Loucy (cell line): ENCODE results near the gene ZNF783.

ENCODE experiments used
- H2AFZ ChIP-seq: fragments of 200-600 bp; sonication (generic); 2 replicates; pipeline ENCODE4 v1.6.0; 2016; ENCODE audit warnings: antibody characterized with exemption, mild to moderate bottlenecking, low read length, moderate library complexity
- H3F3A ChIP-seq: fragments of 200-600 bp; 2 replicates; pipeline ENCODE4 v1.6.0; 2016; ENCODE audit warnings: antibody characterized with exemption, low read depth, mild to moderate bottlenecking
- H3K27me3 ChIP-seq: fragments of 200-600 bp; sonication (generic); 2 replicates; pipeline ENCODE4 v1.6.1; 2014; ENCODE audit warnings: low read length, mild to moderate bottlenecking; ENCODE audit not compliant: insufficient read depth, poor library complexity, severe bottlenecking
- H3K36me3 ChIP-seq: fragments of 200-600 bp; sonication (generic); 2 replicates; pipeline ENCODE4 v1.6.1; 2016; ENCODE audit warnings: low read length; ENCODE audit not compliant: insufficient read depth
- H3K4me1 ChIP-seq: fragments of 200-600 bp; sonication (generic); 2 replicates; pipeline ENCODE4 v1.5.1; 2014; ENCODE audit warnings: low read length, mild to moderate bottlenecking; ENCODE audit not compliant: insufficient read depth, poor library complexity, severe bottlenecking
- H3K4me2 ChIP-seq: fragments of 200-600 bp; sonication (generic); 2 replicates; pipeline ENCODE4 v1.6.0; 2014; ENCODE audit warnings: antibody characterized with exemption, low read length, low read depth, mild to moderate bottlenecking; ENCODE audit not compliant: poor library complexity, severe bottlenecking
- H3K4me3 ChIP-seq: fragments of 200-600 bp; sonication (generic); 2 replicates; pipeline ENCODE4 v1.5.1; 2014; ENCODE audit warnings: low read length, mild to moderate bottlenecking, mixed read lengths; ENCODE audit not compliant: poor library complexity, severe bottlenecking
- H3K79me2 ChIP-seq: fragments of 200-600 bp; sonication (generic); 2 replicates; pipeline ENCODE4 v1.6.1; 2014; ENCODE audit warnings: low read length; ENCODE audit not compliant: insufficient read depth
- H3K9ac ChIP-seq: fragments of 200-600 bp; sonication (generic); 2 replicates; pipeline ENCODE4 v1.6.0; 2014; ENCODE audit warnings: mild to moderate bottlenecking, low read depth, low read length, moderate library complexity; ENCODE audit not compliant: poor library complexity, severe bottlenecking
- H3K9me2 ChIP-seq: fragments of 200-600 bp; sonication (generic); replicated peaks from 2 replicates; pipeline ENCODE4 v1.6.1; 2016; ENCODE audit warnings: low read depth, low read length, mixed read lengths
- H3K9me3 ChIP-seq: fragments of 200-600 bp; sonication (generic); 2 replicates; pipeline ENCODE4 v1.6.1; 2014; ENCODE audit warnings: mild to moderate bottlenecking, antibody characterized with exemption, low read length, low read depth; ENCODE audit not compliant: insufficient read depth
- H4K20me1 ChIP-seq: fragments of 200-600 bp; sonication (generic); 2 replicates; pipeline ENCODE4 v1.6.0; 2014; ENCODE audit warnings: antibody characterized with exemption, low read length, mild to moderate bottlenecking; ENCODE audit not compliant: insufficient read depth, poor library complexity, severe bottlenecking
- EZH2phosphoT487 ChIP-seq: fragments of 200-600 bp; IDR thresholded peaks from 2 replicates; pipeline ENCODE4 v1.6.1; 2018; ENCODE audit warnings: antibody characterized with exemption, mild to moderate bottlenecking, moderate library complexity, borderline replicate concordance
- TF ChIP-seq, protein P1 (sequence below): fragments of 200-600 bp; sonication (generic); conservative IDR thresholded peaks from 2 replicates; pipeline ENCODE4 v1.5.1; 2014; ENCODE audit warnings: mild to moderate bottlenecking, antibody characterized with exemption, low read length

ZNF783 gene

DNA sequence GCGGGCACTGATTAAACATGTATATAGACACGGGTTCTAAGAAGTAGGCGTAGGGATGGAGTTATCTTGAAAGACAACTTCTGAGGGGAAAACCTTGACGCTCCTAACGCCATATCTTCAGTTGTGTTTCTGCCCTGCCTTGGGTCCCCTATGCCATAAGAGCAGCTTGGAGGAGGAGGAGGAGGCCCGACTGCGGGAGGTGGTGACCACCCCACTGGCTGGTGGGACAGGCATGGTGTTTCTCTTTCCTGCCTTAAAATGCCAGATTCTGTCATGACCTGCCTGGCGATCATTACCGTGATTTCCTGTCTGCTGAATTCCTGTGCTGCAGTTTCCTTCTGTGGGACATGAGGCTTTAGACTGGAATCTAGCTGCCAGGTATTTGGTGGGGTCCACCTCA, 15.9 kb downstream of the ZNF783 start:
- TF ChIP-seq, protein P1, sequence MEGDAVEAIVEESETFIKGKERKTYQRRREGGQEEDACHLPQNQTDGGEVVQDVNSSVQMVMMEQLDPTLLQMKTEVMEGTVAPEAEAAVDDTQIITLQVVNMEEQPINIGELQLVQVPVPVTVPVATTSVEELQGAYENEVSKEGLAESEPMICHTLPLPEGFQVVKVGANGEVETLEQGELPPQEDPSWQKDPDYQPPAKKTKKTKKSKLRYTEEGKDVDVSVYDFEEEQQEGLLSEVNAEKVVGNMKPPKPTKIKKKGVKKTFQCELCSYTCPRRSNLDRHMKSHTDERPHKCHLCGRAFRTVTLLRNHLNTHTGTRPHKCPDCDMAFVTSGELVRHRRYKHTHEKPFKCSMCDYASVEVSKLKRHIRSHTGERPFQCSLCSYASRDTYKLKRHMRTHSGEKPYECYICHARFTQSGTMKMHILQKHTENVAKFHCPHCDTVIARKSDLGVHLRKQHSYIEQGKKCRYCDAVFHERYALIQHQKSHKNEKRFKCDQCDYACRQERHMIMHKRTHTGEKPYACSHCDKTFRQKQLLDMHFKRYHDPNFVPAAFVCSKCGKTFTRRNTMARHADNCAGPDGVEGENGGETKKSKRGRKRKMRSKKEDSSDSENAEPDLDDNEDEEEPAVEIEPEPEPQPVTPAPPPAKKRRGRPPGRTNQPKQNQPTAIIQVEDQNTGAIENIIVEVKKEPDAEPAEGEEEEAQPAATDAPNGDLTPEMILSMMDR: no peak
- no peaks in the 10 kb centered on the region for H3K36me3 ChIP-seq

DNA sequence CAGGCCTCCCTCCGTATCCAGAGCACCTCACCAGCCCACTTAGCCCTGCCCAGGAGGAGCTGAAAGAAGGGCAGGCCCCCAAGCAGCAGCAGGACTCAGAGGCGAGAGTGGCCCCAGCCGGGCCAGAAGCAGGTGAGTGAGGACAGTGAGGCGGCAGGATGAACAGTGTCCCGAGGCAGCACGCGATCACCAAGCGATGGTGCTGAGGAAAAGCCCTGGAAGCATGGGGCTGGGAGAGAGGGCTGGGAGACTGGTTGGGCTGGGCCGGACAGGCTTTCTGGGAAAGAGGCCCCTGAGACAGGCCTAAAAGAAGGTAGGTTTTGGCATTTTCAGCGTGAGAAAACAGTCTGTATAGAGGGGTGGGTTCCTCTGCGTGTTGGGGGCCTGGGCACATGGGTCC, 16.4 kb downstream of the ZNF783 start:
- H3K36me3 ChIP-seq: no peaks in the 10 kb centered on the region
- H2AFZ ChIP-seq: no peak overlapping the region
- H3K9me3 ChIP-seq: no peaks in the 10 kb centered on the region
- no peak overlapping the region for H3K4me2 ChIP-seq
- no peaks in the 10 kb centered on the region for H3K4me1 ChIP-seq
- no peak overlapping the region for H3K9ac ChIP-seq
- H3K79me2 ChIP-seq: no peaks in the 10 kb centered on the region
- H3K27me3 ChIP-seq: no peaks in the 10 kb centered on the region
- TF ChIP-seq, protein P1: no peak
- no peak for TF ChIP-seq EZH2phosphoT487
- H3F3A ChIP-seq: no peaks in the 10 kb centered on the region
- no peak overlapping the region for H3K4me3 ChIP-seq
- H3K9me2 ChIP-seq: no peaks in the 10 kb centered on the region
- no peaks in the 10 kb centered on the region for H4K20me1 ChIP-seq

More for the DNA sequence above, 15.9 kb downstream of the ZNF783 start:
- Histone ChIP-seq H3K27me3 (no peaks in the 10 kb centered on the region), H3K9ac (no peak overlapping the region), H3K9me3 (no peaks in the 10 kb centered on the region), H3K79me2 (no peaks in the 10 kb centered on the region), H3K4me1 (no peaks in the 10 kb centered on the region), H3K4me2 (no peak overlapping the region), H2AFZ (no peak overlapping the region), H4K20me1 (no peaks in the 10 kb centered on the region), H3F3A (no peaks in the 10 kb centered on the region), H3K4me3 (no peak overlapping the region), H3K9me2 (no peaks in the 10 kb centered on the region)

DNA sequence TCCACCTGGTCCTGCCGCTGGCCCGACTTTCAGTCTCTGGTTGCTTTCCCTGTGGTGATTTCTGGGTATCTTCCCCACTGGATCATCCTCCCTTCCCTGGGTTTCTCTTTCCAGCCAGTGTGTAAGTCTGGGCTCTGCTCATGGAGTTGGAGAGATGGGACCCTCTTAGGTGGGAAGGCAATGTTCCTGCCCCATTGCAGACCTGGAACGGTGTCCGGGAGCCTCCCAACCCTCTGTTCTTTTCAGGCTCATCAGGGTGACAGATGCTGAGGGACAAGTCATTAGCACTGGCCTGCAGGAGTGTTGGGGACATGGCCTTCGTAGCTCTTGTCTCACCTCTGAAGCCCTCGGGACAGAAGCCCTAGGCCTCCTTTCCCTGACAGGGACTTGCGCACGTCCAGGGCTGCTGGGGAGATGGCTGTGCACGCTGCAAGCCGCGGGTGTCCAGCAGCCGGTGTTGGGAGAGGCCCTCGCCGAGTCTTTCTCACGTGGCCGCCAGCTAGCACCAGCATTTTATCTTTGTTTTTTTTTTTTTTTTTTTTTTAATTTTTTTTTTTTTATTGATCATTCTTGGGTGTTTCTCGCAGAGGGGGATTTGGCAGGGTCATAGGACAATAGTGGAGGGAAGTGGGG, 17.2 kb downstream of the ZNF783 start:
- Histone ChIP-seq H3K9ac (no peak overlapping the region), H4K20me1 (no peaks in the 10 kb centered on the region), H3K4me1 (peaks cover 4% of the 10 kb centered on the region), H3K27me3 (no peaks in the 10 kb centered on the region), H3K36me3 (no peaks in the 10 kb centered on the region), H3K4me2 (no peak overlapping the region), H2AFZ (no peak overlapping the region), H3K79me2 (no peaks in the 10 kb centered on the region), H3K9me3 (no peaks in the 10 kb centered on the region), H3K4me3 (no peak overlapping the region), H3K9me2 (no peaks in the 10 kb centered on the region), H3F3A (no peaks in the 10 kb centered on the region)
- TF ChIP-seq, protein P1: no peak
- no peak for TF ChIP-seq EZH2phosphoT487
